Cardiac muscle cell (in vitro differentiated cells and primary cell): Measurements from ENCODE around the gene NIN. TPM values are rescaled to one million over a fixed set of nuclear protein-coding genes. Genes with fewer than 3 reads are reported as not detected.

Source experiments
- DNase-seq, 2 donors: peaks; one replicate each; pipeline versions ENCODE4 v3.0.0 to v3.0.0-alpha.2; 2010 to 2017; ENCODE audit warnings: low read depth in 1 of 2, low spot score in 1 of 2
- H3K27ac ChIP-seq: fragments of 200-600 bp; sonication (generic); 2 replicates; pipeline ENCODE4 v1.5.1; 2016
- H3K27me3 ChIP-seq: fragments of 200-600 bp; sonication (generic); 2 replicates; pipeline ENCODE4 v1.6.0; 2016; ENCODE audit warnings: control low read depth
- H3K36me3 ChIP-seq: fragments of 200-600 bp; sonication (generic); 2 replicates; pipeline ENCODE4 v1.5.1; 2016; ENCODE audit warnings: control low read depth
- H3K4me1 ChIP-seq: fragments of 200-600 bp; sonication (generic); 2 replicates; pipeline ENCODE4 v1.8.1; 2017; ENCODE audit warnings: low read depth, mild to moderate bottlenecking, mixed run types
- H3K4me3 ChIP-seq: fragments of 200-600 bp; sonication (generic); 2 replicates; pipeline ENCODE4 v1.5.1; 2016; ENCODE audit warnings: mild to moderate bottlenecking
- H3K9me3 ChIP-seq: fragments of 200-600 bp; sonication (generic); 2 replicates; pipeline ENCODE4 v1.5.1; 2017; ENCODE audit warnings: low read depth, mild to moderate bottlenecking, control low read depth
- polyA plus RNA-seq: library from polyadenylated mRNA; unstranded; fragments of >200 nt; fragmentation: Nextera tagmentation; extraction: Ambion mirVana; gene quantifications from 2 replicates; pipeline ENCODE4 v1.2.1, GENCODE V29; 2016
- total RNA-seq: library from RNA; depleted of rRNA; stranded (reverse); fragments of >200 nt; gene quantifications from 2 replicates; pipeline ENCODE4 v1.2.3, GENCODE V29; 2016
- TF ChIP-seq, protein P1 (sequence below): IDR thresholded peaks from 2 replicates; pipeline ENCODE4 v1.5.1; 2012; ENCODE audit warnings: low read depth, mild to moderate bottlenecking, low read length

The NIN gene
- total and polyA plus RNA-seq, 2 experiments from 2014 or later: 12.1 to 35.5 TPM

DNA sequence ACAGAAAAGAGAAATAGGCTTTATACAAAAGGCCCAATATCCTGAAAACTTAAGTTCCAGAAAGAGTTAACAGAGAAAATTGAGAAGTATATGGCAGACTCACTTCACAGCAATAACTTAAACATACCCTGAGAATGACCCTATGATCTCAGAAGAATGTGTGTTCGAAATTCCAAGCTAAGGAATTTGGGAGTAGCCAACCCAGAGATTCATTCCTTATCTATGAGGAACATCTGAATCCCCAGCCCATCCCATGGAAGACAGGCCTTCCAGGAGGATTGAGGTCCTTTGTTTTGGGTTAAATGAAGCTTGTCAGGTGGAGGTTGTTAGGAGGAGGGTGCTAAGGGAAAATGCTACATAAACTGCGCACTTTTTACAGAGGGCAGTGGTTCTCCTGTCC, 155.4 kb downstream of the NIN start:
- DNase-seq: no peak
- Histone ChIP-seq H3K27me3 (no peaks in the 10 kb centered on the region), H3K36me3 (no peaks in the 10 kb centered on the region), H3K4me1 (peaks cover 7% of the 10 kb centered on the region), H3K27ac (no peak overlapping the region), H3K9me3 (no peaks in the 10 kb centered on the region), H3K4me3 (no peak overlapping the region)
- TF ChIP-seq, protein P1, sequence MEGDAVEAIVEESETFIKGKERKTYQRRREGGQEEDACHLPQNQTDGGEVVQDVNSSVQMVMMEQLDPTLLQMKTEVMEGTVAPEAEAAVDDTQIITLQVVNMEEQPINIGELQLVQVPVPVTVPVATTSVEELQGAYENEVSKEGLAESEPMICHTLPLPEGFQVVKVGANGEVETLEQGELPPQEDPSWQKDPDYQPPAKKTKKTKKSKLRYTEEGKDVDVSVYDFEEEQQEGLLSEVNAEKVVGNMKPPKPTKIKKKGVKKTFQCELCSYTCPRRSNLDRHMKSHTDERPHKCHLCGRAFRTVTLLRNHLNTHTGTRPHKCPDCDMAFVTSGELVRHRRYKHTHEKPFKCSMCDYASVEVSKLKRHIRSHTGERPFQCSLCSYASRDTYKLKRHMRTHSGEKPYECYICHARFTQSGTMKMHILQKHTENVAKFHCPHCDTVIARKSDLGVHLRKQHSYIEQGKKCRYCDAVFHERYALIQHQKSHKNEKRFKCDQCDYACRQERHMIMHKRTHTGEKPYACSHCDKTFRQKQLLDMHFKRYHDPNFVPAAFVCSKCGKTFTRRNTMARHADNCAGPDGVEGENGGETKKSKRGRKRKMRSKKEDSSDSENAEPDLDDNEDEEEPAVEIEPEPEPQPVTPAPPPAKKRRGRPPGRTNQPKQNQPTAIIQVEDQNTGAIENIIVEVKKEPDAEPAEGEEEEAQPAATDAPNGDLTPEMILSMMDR: no peak

DNA sequence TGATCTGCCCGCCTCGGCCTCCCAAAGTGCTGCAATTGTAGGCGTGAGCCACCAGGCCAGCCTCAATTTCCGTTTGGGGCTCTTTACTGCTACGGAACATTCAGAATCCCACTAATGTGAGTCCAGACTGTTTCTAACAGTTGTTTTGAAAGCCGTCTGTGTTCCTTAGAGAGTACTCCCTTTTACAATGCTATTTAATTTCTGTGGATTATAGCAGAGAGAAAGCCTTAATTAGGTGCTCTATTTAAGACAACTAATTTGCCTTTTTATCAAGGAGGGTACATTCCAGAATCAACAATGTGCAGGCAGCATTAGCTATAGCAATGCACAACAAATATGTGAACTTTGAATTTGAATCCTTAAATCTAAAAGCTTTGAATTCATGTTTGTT, 160.1 kb downstream of the NIN start:
- DNase-seq: no peak
- H3K36me3 ChIP-seq: no peaks in the 10 kb centered on the region
- H3K27me3 ChIP-seq: no peaks in the 10 kb centered on the region
- H3K9me3 ChIP-seq: no peaks in the 10 kb centered on the region
- no peak overlapping the region for H3K4me3 ChIP-seq
- TF ChIP-seq, protein P1: no peak
- H3K27ac ChIP-seq: no peak overlapping the region
- H3K4me1 ChIP-seq: peaks cover 9% of the 10 kb centered on the region

DNA sequence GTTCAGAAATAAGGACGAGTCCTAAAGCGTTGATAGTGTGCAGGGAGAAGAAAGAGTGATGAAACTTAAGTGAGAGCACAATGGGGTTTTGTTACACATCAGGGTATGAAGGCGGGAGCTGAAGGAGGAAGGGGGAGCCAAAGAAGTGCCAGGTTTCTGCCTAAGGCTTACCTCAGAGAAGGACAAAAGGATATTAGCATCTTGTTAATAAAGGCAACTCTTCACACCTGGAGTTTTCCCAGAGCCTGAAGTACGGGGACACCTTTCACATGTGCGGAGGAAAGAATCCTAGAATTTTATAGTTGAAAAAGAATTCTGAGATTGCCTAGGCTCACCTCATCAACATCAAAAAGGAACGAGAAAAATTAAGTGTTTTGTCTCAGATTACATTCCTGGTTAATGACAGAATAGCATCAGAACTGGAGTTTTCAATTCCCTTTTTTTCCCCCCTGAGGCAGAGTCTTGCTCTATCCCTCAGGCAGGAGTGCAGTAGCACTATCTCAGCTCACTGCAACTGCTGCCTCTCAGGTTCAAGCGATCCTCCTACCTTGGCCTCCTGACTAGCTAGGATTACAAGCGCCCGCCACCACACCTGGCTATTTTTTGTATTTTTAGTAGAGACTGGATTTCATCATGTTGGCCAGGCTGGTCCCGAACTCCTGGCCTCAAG, 160.6 kb downstream of the NIN start:
- TF ChIP-seq, protein P1: no peak
- DNase-seq: peak in 1 of 2 donors; percentile 33
- H3K4me3 ChIP-seq: no peak overlapping the region
- no peaks in the 10 kb centered on the region for H3K9me3 ChIP-seq
- H3K27ac ChIP-seq: no peak overlapping the region
- peaks cover 13% of the 10 kb centered on the region for H3K4me1 ChIP-seq
- no peaks in the 10 kb centered on the region for H3K27me3 ChIP-seq
- H3K36me3 ChIP-seq: no peaks in the 10 kb centered on the region

Other genes with a start within 250 kb of the NIN start
- 14.8 and 18.6 TPM in 2 replicates for gene SAV1, start 162.9 kb downstream of the NIN start, total RNA-seq
- 34.4 and 37.1 TPM in 2 replicates for gene SAV1, start 162.9 kb downstream of the NIN start, polyA plus RNA-seq
- gene ABHD12B, start 40.9 kb upstream of the NIN start, total RNA-seq: not detected in 2 replicates
- gene ABHD12B, start 40.9 kb upstream of the NIN start, polyA plus RNA-seq: 0.94 and 1.2 TPM in 2 replicates
- gene PYGL, start 113.3 kb upstream of the NIN start, total RNA-seq: 46.7 and 59.0 TPM in 2 replicates
- 36.6 and 42.3 TPM in 2 replicates for gene PYGL, start 113.3 kb upstream of the NIN start, polyA plus RNA-seq